ENCODE measurements around the gene CCDC149.

The CCDC149 gene

DNA sequence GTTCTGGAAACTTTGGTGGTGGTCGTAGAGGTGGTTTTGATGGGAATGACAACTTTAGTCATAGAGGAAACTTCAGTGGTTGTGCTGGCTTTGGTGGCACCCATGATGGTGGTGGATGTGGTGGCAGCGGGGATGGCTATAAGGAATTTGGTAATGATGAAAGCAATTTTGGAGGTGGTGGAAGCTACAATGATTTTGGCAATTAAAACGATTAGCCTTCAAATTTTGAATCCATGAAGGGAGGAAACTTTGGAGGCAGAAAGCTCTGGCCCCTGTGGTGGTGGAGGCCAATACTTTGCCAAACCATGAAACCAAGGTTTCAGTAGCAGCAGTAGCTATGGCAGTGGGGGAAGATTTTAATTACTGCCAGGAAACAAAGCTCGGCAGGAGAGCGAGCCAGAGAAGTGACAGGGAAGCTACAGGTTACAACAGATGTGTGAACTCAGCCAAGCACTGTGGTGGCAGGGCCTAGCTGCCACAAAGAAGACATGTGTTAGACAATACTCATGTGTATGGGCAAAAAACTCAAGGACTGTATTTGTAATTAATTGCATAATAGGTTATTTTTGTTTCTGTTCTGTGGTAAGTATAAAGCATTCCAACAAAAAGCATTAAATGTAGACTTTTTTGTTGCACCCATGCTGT, 140.7 kb downstream of the CCDC149 start:
- DNase-seq, result no peak

DNA sequence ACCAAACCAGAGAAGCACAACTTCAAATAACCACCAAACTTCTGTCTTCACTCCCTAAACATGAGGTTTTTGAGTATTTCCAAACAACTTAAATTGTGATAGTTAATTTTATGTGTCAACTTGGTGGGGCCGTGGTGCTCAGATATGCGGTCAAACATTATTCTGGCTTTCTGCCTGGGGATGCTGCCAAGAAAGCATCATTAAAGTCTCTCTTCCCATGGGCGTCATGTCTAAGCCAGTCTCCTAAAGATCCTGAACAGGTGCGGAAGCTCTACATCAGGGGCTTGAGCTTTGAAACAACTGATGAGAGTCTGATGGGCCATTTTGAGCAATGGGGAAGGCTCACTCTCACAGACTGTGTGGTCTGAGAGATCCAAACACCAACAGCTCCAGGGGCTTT, 141.6 kb downstream of the CCDC149 start:
- no peak for DNase-seq

DNA sequence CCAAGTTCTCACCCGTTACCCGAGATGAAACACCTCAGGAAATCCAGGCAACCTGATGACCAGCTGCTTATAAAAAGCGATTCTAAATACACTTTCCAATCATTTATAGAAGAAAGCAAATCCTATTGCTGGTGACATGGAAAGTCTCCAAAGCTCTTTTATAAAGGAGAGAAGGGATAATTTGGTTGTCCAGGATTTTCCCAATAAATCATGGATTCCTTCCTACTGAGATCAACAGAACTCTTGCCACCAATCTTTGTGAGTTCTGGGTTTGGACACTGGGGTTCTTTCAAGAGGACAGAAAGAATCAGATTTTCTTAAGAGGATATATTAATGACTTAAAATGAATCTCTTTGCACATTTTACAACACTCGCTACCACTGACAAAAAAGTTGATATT, 142.2 kb downstream of the CCDC149 start:
- no peak for DNase-seq

DNA sequence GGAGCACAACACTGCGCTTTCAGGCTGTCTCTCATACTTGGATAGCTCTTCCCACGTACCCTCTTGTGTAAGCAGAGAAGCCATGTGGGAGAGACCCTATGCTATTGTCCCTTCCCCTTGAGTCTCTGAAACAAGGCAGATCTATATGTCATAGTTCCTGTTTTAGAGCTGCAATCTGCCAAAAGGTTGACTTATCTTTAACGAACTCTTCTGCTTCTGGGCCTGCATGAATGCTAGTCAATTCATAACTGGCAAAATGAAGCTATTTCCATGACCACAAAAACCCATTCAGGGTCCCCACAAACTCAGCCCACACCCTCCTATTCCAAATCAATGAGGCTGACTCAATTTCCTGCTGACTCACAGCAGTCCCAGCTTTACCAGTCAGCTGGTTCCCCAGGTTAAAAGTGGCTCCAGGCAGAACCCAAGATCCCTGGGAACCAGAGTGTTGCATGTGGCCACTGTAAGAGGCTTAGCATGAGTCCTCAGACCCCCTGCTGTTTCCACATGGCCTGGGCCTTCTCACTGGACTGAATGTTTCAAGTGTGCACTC, 142.7 kb downstream of the CCDC149 start:
- DNase-seq, result peak; percentile 16 to 17

DNA sequence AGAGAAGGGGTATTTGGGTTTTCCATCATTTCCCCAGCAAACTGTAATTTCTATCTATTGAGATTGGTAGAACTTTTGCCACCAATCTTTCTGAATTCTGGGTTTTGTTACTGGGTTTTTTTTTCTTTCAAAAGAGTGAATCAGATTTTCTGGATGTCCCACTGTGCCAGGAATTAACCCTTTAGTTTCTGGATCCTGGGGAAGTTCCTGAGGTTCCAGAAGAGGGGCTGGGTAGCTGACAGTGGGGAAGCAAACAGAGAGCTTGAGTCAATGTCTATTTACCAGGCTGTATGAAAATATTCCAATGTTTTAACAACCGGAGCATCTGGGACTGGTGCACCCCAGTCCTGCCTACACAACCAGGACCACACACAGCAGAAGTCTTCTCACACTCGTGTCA, 143.3 kb downstream of the CCDC149 start:
- no peak for DNase-seq

DNA sequence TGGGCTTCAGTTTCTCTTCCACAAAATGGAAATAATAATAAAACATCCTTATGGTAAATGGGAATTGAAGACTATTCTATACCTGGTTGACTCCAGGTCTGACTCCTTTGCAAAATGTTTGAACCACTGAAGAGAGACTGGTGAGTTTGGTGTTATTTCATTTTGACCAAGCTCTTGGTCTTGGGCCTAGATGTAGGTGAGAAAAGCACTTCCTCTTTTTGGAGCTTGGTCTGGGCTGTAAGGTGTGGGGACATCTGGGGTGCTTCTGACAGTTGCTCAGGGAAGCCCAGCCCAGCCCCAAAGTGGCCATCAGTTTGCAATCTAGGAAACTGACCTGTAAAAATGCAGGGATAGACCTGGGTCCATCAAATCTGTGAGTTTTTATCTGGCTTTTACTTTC, 144.2 kb downstream of the CCDC149 start:
- DNase-seq, result no peak

DNA sequence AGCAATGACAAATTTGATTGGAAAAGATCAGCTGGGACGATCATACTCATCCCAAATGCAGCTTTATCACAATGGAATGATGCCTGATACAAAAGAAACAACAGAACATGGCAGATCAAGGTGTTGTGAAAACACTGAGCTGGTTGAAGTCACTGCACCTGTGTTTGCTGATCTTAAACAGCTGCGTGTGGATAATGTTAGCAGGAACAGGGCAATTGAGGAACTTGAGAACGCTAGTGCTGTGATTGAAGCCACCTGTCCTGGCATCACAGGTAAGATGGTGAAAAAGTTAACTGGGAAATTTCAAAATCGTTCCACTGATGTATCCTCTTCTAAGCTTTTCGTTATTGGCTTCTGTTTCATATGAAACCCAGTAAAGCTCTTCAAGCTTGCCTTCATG, 144.8 kb downstream of the CCDC149 start:
- no peak for DNase-seq

DNA sequence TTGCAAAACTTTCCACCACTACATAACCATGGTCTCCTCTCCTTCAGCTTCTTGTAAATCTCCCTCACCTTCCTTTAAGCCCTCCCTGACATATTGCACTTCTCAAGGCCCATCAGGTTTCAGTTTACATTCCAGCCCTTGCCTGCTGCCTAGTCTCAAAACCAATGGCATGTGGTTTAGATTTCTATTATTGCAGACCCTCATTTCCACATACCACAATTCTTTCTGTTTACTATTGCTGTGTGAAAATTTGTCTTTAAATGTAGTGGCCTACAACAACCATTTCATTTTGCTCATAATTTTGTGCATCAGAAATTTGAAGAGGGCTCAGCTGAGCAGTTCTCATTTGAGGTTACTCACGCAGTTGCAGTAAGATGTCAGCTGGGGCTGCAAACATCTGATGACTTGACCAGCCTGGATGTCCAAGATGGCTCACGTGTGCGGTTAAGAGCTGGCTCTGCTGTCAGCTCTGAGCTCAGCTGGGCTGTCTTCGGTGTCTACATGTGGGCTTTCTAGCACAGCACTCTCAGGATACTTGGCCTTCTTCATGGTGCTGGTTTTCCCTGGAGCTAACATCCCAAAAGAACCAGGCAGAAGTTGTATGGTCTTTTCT, 147.4 kb downstream of the CCDC149 start:
- DNase-seq, result no peak

DNA sequence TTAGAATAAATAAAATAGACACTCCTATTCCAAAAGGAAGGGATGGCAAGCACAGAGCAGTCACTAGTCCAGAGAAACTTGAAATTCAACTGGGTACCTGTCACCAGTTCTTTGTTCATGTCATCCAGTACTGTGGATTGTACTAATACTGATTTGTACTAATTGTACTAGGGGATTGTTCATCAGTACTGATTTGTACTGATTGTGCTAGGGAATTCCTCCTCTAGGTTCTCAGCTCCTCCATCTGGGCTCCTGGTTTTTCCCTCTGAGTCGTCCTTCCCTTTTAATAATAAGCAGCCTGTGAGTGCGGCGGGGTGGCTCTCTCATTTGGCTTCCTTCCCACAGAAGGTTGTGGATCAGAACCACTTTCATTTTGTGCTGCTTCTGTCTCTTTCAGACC, 148.5 kb downstream of the CCDC149 start:
- no peak for DNase-seq

DNA sequence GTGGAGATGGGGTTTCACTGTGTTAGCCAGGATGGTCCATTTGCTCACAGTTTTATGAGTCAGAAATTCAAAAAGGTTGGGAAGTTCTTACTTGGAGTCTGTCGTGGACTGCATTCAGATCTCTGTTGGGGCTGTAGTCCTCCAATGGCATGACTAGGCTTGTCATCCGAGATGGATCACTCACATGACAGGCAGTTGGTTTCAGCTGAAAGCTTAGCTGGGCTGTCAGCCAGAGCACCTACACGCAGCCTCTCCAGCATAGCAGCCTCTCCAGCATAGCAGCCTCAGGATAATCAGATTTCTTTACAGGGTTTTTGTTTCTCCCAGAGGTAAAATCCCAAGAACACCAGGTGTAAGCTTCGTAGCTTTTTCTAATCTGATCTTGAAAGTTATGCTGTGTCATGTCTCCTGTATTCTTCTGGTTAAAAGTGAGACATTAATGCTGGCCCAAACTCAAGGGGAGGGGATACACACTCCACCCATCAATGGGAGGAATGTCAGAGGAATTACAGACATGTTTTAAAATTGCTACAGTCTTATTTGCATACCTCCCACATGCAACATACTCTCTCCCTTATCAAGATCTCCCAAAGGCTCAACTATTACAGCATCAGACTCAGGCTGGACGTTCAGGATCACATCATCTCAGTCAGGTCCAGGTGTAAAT, 149.1 kb downstream of the CCDC149 start:
- no peak for DNase-seq

Measured in activated T-cell treated with anti-CD3 and anti-CD28 coated beads, Interleukin-2, amount 50 U/mL, for 48 hours (primary cell).